ENCODE data around the gene NUCKS1. TPM values are rescaled to one million over a fixed set of nuclear protein-coding genes. Genes with fewer than 3 reads are reported as not detected.

The NUCKS1 gene
- total and polyA plus RNA-seq, 2 of the 8 experiments (the other 6 are each of a cell fraction or from before 2014, with no cell fraction given), result 126 to 461 TPM

DNA sequence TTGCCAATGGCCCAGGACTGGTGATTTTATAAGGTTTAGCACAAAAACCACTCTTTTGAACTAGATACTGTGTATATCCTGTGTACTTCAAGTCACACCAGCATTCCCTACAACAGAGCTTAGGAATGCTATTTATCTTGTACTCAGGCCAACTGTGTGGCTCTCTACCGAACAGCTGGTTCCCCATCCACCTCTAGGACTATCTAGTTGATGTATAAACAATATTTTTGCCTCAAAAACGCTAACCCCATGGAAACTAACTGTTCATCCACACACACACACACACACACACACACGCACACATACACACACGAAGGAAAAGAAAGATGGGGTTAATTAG lies 41.0 kb downstream of the NUCKS1 start (continued):
- TF ChIP-seq, protein P1, sequence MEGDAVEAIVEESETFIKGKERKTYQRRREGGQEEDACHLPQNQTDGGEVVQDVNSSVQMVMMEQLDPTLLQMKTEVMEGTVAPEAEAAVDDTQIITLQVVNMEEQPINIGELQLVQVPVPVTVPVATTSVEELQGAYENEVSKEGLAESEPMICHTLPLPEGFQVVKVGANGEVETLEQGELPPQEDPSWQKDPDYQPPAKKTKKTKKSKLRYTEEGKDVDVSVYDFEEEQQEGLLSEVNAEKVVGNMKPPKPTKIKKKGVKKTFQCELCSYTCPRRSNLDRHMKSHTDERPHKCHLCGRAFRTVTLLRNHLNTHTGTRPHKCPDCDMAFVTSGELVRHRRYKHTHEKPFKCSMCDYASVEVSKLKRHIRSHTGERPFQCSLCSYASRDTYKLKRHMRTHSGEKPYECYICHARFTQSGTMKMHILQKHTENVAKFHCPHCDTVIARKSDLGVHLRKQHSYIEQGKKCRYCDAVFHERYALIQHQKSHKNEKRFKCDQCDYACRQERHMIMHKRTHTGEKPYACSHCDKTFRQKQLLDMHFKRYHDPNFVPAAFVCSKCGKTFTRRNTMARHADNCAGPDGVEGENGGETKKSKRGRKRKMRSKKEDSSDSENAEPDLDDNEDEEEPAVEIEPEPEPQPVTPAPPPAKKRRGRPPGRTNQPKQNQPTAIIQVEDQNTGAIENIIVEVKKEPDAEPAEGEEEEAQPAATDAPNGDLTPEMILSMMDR (IDR thresholded peaks at IDR 0.05; ENCODE audit: control extremely low read depth in 1 of 3, insufficient read depth in 1 of 3, low read depth in 1 of 3, low read length in 3 of 3), result no peak
- TF ChIP-seq, protein P2, sequence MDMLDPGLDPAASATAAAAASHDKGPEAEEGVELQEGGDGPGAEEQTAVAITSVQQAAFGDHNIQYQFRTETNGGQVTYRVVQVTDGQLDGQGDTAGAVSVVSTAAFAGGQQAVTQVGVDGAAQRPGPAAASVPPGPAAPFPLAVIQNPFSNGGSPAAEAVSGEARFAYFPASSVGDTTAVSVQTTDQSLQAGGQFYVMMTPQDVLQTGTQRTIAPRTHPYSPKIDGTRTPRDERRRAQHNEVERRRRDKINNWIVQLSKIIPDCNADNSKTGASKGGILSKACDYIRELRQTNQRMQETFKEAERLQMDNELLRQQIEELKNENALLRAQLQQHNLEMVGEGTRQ (IDR thresholded peaks at IDR 0.05; ENCODE audit: low read length), result no peak
- TF ChIP-seq SIX5 (IDR thresholded peaks at IDR 0.05; ENCODE audit: low read depth, low read length) (no peak), CEBPB (IDR thresholded peaks at IDR 0.05; ENCODE audit: low read depth, low read length) (no peak)

All from H1 (cell line).